ENCODE data around the gene GRPEL2.
A peak's percentile ranks its signal among the peaks of the same experiment; 100 is the strongest.

Gene GRPEL2

DNA sequence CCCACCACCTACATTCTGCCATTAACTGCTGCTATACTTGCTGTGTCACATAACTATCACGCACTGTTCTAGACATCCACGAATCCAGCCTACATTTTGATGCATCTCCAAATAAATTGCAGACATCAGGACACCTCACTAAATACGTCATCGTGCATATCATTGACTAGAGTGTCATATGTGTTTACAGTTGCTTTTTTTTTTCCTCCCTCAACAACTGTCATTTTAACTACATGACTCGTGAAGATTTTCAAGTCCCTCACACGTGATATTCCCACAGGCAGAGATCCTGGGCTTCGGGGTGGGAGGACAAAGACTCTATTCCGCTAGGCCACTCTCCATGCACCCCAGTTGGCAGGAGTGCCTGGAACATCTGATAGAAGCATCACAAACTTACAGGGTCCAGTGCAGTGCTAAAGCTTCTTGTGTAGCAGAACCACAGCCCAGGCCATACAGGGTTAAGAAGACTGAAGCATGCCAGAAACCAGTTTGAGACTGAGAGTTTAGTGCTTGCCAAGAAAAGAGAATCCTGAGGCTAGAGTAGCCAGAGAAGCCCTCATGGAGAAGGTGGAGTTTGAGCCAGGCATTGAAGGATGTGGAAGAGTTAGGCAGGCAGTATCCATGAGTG lies 13.7 kb downstream of the GRPEL2 start:
- no peak for DNase-seq

DNA sequence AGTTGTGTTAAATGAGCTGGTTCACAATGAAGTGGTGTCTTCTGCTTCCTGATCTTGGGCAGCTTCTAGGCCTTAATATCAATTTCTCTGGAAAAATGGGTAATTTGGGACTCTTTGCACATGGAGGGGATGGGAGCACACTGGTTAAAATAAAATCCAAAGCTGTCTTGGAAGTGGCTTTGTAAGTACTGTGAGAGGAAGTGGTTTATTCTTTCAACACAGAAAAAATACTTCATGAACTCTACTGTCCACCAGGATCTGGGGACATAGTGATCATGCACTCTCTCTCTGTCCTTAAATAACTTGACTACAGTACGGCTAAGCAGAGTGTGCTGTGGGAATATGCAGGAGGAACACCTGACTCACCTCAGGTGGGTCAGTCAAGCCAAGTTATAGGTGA lies 15.0 kb downstream of the GRPEL2 start:
- DNase-seq = peak; percentile 22

DNA sequence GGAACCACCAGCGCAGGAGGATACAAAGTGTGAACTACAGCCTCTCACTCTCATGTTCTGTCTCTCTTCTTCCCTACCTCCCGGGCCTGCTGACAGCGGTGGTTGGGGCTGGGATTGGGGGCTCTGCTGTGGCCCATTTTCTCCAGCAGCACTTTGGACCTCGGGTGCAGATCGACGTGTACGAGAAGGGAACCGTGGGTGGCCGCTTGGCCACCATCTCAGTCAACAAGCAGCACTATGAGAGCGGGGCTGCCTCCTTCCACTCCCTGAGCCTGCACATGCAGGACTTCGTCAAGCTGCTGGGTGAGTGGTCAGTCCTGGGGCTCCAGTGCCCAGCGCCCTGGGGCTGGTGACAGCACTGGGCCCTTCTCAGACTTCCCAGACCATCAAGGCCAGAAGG lies 17.2 kb downstream of the GRPEL2 start:
- no peak for DNase-seq

DNA sequence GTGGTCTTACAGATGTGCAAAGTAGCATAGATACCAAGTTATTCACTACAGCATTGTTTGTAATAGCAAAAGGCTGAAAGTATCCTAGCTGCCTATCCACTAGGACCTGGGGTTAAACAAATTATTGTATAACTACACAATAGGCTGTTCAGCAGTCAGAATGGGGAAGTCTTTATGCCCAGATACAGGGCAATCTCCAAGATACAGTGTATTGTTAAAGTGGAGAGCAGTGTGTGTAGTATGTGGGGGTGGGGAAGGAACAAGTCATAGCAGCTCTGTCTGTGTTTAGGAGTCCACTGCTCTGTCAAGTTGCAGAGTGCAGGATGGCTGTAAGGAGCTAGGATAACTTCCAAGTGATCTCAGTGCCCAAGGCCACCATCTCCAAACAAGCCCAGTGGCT lies 18.1 kb downstream of the GRPEL2 start:
- peak; percentile 27 for DNase-seq

GRCh38 chr5:149363936-149364335 lies 18.6 kb downstream of the GRPEL2 start:
- no peak for DNase-seq

DNA sequence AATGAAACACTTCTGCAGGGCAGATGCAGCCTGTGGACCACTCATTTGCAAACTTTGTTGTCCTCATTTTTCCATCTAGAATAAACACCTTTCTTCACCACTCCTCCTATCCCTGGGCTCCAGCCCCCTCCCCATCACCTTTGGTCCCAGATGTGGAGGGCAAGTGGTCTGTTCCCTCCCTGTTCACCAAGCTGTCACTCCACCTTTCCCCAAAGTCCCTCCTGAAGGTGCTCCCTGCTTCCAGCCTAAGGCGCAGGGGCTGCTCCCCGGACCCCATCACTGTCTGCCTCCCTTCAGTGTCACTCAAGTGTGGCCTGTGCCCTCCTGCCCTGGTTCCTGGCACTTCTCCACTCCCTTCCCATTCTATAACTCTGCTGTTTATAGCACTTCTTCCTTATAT lies 19.4 kb downstream of the GRPEL2 start:
- no peak for DNase-seq

GRCh38 chr5:149365418-149365817 lies 20.1 kb downstream of the GRPEL2 start:
- no peak for DNase-seq

GRCh38 chr5:149366169-149366729 lies 20.9 kb downstream of the GRPEL2 start:
- DNase-seq = no peak

DNA sequence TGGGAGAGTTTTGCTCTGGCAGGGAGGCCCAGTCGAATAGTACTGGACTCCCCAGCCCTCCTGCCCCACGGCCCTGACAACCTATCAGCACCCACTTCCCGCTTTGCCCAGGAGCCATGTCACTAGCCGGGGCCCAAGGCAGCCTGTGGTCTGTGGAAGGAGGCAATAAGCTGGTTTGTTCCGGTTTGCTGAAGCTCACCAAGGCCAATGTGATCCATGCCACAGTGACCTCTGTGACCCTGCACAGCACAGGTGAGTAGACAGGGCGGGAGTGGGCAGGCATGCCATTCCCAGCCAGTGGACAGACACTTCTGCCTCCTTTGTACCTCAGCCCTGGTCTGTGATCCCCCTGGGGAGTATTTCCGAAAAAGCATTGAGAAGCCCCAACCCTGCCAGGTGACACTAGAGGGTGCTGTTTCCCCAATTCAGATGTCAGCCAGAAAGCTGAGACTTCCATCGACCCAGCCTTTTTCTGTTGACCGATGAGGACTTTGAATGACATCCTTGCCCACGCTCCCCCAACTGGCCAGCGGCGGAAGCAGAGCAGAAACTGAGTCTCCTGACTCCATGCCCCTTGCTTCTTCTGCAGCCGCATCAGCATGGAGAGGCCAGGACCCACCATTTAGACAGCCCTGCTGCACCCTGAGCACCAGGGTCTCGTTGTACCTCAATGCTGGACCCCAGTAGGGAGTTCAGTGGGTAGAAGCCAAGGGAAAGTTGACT lies 22.1 kb downstream of the GRPEL2 start:
- peak; percentile 55 for DNase-seq

GRCh38 chr5:149367972-149368645 lies 22.8 kb downstream of the GRPEL2 start:
- no peak for DNase-seq

GRCh38 chr5:149370878-149371277 lies 25.6 kb downstream of the GRPEL2 start:
- no peak for DNase-seq

- DNase-seq = peak; percentile 56
These were observed 26.1 kb downstream of the GRPEL2 start for GRCh38 chr5:149371296-149371962.

- peak; percentile 16 for DNase-seq
These were observed 26.9 kb downstream of the GRPEL2 start for GRCh38 chr5:149372076-149372795.

DNA sequence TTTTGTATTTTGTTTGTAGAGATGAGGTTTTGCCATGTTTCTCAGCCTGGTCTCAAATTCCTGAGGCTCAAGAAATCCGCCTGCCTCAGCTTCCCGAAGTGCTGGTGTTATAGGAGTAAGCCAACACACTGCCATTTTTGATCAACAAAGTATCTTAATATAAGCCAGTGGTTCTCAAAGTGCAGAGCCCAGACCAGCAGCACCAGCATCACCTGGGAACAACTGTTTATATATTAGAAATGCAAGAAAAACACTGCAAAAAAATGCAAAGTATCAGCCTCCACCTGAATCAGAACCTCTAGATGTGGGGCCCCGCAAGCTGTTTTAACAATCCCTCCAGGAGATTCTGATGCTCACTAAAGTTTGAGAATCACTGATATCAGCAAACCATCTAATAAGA lies 27.6 kb downstream of the GRPEL2 start:
- no peak for DNase-seq

- DNase-seq = no peak
These were observed 29.0 kb downstream of the GRPEL2 start for GRCh38 chr5:149374303-149374702.

- DNase-seq = no peak
These were observed 29.5 kb downstream of the GRPEL2 start for GRCh38 chr5:149374801-149375200.

DNA sequence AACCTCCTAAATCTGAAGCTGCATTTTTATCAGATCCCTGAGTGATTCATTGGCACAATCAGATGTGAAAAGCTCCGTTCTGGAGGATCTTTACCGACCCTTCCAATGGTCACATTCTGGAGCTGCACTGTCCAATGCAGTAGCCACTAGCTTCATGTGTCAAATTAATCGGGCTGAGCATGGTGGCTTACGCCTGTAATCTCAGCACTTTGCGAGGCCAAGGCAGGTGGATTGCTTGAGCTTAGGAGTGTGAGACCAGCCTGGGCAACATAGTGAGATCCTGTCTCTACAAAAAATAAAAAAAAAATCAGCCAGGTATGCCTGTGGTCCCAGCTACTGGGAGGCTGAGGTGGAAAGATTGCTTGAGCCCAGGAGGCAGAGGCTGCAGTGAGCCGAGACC lies 30.1 kb downstream of the GRPEL2 start:
- no peak for DNase-seq

- DNase-seq = no peak
These were observed 30.8 kb downstream of the GRPEL2 start for GRCh38 chr5:149376104-149376503.

GRCh38 chr5:149376711-149377447 lies 31.6 kb downstream of the GRPEL2 start:
- DNase-seq = no peak

- no peak for DNase-seq
These were observed 33.0 kb downstream of the GRPEL2 start for GRCh38 chr5:149378241-149378820.

DNA sequence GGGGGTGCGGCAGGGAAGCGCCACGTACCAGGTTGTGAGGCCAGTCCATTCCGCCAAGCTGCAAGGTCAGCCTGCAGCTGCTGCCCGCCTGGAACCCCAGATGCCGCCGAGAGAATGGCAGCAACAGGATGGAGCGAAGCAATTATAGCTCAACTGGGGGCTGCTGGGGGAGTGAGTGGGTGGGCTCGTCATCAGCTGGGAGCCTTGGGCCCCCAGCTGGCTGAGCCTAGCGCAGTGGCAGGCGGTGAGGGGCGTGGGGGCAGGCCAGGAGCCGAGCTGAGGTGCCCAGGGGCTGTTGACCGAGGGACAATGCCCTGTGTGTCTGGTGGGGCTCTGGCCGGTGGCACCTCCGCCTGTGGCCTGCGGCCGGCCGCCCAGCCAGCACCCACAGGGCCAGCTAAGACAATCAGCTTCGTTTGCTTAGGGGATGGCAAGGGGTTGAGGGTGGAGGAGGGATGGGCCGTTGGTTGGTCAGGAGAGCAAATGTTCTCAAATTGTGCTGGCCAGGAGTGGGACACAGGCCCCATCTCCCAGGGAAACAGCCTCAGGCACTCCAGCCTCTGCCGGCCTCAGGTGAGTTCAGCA lies 34.0 kb downstream of the GRPEL2 start, which contains the start of gene IL17B:
TSS of gene IL17B (minus strand) at position 116 of the 585 bp plus-strand sequence. CDS start at position 49, 67 bp downstream.
- DNase-seq = no peak
